UCSD-AML1 (cell line): Measurements from ENCODE around the gene CORO7.
"Not testable (repeated sequence)": the region's sequence is repeated elsewhere in the genome, so short reads cannot be mapped to it uniquely, and the experiment has no call there.

ENCODE experiments used
- DNase-seq: peaks from one replicate; lab custom pipeline; 2025; ENCODE audit not compliant: unreplicated experiment; lab: John Stamatoyannopoulos, UW

CORO7 gene

GRCh38 chr16:4403133-4403949 is 13.1 kb downstream of the CORO7 start:
- no peak for DNase-seq

DNA sequence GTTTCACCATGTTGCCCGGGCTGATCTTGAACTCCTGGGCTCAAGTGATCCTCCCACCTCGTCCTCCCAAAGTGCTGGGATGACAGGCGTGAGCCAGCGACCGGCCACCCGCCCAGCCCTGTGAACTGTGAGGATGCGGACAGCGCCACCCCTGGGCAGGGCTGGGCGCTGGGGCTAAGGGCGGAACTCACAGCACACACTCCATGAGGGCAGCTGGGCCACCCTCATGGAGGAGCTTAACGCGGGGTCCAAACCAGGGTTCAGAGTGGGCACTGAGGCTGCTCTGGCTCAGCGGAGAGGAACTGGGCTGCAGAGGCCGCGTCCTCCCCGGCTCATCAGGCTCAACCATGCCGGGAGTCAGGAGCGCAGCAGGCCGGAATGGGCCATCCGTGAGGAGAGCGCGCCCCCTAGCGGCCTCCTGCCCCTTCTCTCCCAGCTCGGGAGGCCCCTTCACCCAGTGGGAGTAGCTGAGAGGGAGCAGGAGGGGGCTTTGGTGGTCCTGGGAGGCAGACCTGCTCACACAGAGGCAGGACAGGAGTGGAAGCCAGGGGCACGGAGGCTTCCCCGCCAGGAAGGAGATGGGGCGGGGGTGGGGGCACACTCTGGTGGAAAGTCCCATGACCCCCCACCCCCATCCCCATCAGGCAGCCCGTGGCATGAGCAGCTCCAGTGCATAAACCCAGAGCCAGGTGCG is 13.8 kb downstream of the CORO7 start:
- DNase-seq: peak; percentile 52

DNA sequence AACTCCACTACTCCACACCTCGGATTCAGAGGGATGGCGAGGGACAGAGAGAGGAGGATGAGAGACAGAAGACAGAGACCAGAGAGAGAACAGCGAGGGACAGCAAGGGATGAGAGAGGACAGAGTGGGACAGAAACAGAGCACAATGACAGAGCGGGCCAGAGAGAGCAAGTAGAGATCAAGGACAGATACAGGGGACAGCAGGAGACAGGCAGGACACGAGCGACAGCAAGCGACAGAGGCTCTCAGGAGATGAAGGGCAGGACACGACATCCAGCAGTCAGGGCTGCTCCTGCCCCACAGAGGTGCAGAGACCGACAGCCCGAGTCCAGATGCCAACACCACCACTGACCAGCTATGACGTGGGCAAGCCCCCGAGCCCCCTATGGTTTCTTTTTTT is 14.9 kb downstream of the CORO7 start:
- DNase-seq: no peak

DNA sequence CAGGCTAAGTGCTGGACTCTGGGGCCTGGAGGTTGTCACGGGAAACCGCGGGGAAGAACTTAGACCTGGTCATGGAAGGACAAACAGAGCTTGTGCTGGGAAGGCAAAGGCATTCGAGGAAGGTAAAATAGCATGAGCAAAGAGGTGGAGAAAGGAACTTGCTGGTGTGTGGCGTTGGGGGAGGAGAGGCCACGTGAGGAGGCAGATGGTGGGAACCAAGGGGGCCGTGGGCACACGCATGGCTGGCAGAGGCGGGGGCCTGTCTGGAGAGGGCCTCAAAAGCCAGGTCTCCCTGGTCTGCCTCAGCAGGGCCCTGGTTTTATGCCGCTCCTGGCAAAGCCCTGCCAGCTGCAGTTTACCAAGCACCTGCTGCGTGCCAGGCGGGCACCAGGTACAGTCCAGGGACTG is 15.3 kb downstream of the CORO7 start:
- no peak for DNase-seq

- no peak for DNase-seq
These were observed 17.2 kb downstream of the CORO7 start for GRCh38 chr16:4399001-4399730.

DNA sequence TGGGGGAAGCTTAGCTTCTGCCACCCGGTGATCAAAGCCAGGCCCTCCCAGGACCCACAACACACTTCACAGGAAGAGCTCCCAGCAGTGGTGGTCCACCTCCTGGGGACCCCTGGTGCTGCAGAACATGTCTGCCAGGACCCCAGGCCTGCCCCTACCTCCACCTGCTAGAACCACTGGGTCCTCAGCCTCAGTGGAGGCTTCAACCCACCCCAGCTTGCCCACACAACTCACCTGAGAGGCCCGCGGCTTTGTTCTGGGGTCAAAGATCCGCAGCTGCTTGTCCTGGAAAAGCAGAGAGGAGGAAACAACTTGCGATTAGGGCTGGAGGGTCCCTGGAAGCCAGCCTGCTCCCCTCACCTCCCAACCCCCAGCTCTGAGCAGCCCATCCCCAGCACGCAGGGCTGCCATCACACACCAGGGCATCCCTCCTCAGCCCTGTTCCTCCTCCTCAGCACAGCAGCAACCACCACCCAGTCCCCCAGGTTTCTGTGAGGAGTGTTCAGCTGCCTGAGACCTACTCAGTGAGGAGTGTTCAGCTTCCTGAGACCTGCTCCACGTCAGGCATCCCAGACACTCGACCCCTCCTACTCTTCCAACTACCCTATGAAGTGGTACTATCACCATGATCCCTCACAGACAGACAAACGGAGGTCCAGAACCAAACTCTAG is 21.2 kb downstream of the CORO7 start:
- DNase-seq: no peak

GRCh38 chr16:4393850-4394249 is 22.5 kb downstream of the CORO7 start:
- not testable (repeated sequence) for DNase-seq

GRCh38 chr16:4393240-4393600 is 23.2 kb downstream of the CORO7 start:
- no peak for DNase-seq

DNA sequence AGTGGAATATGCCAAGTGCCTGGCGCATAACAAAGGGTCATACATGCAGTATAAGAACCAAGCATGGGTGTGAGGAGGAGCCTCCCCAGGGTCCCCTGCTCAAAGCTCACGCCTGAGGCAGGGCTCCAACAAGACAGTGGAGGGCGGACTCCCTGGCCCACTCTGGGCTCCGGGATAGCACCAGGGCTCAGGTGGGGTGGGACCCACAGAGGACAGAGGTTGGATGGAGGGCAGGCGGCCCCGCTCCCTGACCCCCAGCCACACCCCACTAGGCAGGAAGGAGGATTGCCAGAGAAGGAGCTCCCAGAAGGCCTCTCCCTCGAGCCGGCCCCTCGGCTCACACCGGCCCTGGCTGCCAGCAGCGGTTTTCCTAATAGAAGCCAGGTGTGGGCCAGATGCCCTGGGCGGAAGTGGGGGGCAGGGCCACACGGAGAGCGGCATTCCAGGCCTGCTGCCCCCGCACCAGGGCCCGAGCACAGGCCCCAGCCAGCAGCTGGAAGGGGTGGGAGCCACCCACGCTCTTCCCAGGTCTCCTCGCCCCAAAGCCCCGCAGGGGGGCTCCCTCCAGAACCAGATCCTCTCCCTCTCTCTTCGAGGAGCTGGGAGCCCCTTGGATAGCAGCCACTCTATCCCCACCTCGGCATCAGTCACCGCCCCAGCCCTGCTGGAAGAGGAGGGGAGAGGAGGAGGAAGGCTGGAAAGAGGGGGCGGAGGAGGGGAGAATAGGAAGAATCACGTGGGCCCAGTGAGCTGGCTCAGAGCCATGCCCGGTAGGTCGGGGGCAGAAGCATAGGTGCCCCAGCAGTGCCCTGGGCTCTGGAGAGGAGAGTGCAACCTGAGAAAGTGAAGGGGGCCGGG is 23.8 kb downstream of the CORO7 start:
- no peak for DNase-seq

DNA sequence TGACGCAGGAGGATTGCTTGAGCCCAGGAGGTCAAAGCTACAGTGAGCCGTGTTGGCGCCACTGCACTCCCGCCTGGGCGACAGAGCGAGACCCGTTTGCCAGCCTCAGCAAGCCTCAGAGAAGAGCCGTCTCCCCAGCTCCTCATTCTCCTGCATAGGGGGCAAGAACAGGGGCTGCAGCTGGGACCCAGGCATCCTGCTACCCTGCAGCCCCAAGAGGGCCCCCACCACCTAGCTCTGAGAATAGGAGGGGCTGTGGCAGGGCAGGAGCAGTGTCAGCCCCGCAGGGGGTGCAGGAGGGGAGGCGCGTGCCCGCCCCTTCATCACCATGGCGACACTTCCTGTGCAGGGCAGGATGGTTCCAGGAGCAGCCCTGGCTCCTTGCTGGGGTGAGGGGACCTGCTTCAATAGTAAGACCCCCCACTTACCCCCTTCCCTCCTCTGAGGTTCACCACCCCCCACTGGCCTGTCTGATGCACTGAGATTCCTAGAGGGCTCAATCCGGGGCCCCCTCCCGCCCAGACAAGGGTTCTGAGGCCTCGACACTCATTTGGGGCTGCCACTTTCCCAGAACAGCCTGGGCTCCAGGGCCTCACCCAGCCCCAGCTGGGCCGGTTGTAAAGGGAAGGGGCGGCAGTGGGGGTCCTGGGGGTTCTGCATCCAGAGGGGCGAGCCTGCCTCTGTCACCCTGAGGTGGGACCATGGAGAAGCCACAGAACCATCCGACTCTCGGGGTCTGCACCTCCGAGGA is 24.6 kb downstream of the CORO7 start:
- DNase-seq: no peak

GRCh38 chr16:4390266-4391260 is 25.8 kb downstream of the CORO7 start:
- no peak for DNase-seq

DNA sequence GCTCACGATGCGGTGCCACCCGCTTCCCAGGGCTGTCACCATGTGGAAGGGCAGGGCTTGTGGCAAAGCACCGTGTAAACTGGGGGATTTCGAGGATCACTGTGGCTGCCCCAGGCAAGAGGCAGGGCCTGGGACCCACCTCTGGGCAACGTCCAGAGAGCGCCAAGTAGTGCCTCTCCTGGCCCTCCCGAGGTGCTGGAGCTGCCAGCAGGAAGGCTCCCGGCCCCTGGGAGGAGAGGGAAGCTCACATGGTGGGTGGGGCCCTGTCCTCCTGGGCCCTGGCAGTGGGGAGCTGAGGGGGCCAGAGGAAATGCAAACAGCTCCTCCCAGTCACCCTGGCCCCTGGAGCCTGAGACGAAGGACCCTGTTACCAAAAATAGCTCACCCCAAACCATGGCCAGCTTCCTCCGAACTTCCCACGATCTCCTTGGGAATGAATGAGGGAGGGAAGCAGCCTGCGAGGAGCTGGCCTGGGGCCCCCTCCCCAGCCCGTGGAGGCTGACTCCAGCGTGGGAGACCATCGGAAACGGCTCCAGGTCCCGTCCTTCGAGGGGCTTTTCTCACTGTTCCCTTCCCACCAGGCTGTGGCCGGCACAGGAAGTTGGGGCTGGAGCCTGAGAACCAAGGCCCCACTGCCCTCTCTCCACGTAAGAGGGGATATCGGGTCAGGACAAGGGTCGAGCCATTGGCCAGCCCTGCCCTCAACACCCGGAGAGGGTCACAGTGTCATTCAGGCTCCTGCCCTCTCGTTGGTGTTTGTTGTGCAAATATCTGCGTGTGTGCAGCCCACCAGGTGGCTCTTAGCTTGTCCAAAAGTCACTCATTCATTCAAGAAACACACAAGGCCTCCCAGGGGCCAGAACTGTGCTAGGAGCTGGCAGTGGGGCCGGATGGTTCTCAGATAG is 27.1 kb downstream of the CORO7 start:
- no peak for DNase-seq

DNA sequence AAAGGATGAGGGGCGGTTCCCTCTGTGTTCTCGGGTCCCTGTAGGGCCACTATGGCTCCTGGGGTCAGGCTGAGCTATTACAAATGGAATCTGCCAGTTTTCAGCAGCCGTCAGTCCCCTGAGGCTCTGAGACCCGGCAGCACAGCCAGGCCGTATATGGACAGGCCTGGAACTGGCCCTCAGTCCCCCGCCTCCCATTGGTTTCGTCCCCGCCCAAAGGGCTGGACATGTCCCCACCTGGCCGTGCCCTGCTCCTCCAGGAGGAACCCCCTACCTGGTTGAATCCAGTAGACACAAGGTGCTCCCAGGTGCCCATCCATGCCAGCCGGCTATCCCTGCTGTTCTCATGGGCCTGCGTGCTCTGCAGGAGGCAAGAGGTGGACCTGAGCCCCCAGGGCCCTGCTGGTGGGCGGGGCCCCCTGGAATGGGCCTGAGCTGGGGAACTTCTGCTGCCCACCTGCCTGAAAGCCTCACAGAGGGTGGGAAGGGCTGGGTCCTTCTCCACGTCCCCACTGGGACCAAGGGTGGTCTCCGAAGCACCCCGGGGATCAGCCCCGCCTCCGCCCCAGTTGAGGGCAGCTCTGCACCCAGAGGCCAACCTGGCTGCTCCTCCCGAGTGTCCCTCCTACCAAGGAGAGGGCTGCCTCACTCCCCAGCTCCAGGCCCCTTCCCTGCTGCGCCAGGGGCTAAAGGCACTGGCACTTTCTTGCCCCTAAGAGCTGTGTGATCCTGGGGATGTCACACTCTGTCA is 27.9 kb downstream of the CORO7 start:
- DNase-seq: no peak

DNA sequence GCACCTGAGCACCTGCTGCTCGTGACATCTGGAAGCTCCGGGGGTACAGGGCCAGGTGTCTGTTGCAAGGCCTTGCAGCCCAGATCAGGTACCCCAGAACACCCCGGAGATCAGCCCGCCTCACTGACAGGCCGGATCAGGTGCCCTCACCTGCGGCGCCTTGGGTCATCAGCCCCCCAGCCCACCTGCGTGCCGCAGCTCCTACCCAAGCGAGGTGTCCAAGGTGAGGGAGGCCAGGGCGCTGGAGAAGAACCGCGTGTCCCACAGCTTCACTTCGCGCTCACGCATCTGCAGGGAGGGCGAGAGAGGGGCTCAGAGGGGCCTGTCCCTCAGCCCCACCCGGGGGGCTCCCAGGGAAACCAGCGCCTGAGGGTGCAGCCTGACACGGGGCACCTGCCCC is 28.6 kb downstream of the CORO7 start:
- DNase-seq: no peak

- no peak for DNase-seq
These were observed 29.3 kb downstream of the CORO7 start for GRCh38 chr16:4386951-4387565.

- DNase-seq: no peak
These were observed 30.0 kb downstream of the CORO7 start for GRCh38 chr16:4386451-4386805.
